GM23338 (cell line): Measurements from ENCODE around the gene RGS8. TPM values are rescaled to one million over a fixed set of nuclear protein-coding genes. Genes with fewer than 3 reads are reported as not detected.

Experiments used
- ATAC-seq: fragments of 200-7000 bp; cut with Tn5 transposase; 3 replicates; pipeline ENCODE4 v1.9.1; 2020
- DNase-seq: peaks from one replicate; pipeline ENCODE4 v3.0.0-alpha.2; 2015; ENCODE audit warnings: low spot score
- H2AFZ ChIP-seq: fragments of 200-600 bp; sonication (generic); 2 replicates; pipeline ENCODE4 v1.8.0; 2016; ENCODE audit warnings: antibody characterized with exemption, mild to moderate bottlenecking, moderate library complexity
- H3F3A ChIP-seq: fragments of 200-600 bp; sonication (generic); replicated peaks from 2 replicates; pipeline ENCODE4 v1.8.0; 2017; ENCODE audit warnings: antibody characterized with exemption, mixed run types, low read depth
- H3K27ac ChIP-seq: fragments of 200-600 bp; sonication (generic); 2 replicates; pipeline ENCODE4 v1.6.1; 2016; ENCODE audit warnings: low read depth
- H3K27me3 ChIP-seq: fragments of 200-600 bp; sonication (generic); 2 replicates; pipeline ENCODE4 v1.8.0; 2016; ENCODE audit warnings: mild to moderate bottlenecking, mixed run types, moderate library complexity; ENCODE audit not compliant: insufficient read depth
- H3K36me3 ChIP-seq: fragments of 200-600 bp; sonication (generic); 2 replicates; pipeline ENCODE4 v1.8.0; 2016; ENCODE audit warnings: mild to moderate bottlenecking; ENCODE audit not compliant: insufficient read depth
- H3K4me1 ChIP-seq: fragments of 200-600 bp; sonication (generic); 2 replicates; pipeline ENCODE4 v1.8.0; 2016; ENCODE audit warnings: mild to moderate bottlenecking, moderate library complexity; ENCODE audit not compliant: insufficient read depth
- H3K4me2 ChIP-seq: fragments of 200-600 bp; sonication (generic); 2 replicates; pipeline ENCODE4 v1.7.1; 2017; ENCODE audit warnings: mixed run types
- H3K4me3 ChIP-seq: fragments of 200-600 bp; sonication (generic); 2 replicates; pipeline ENCODE4 v1.6.1; 2016; ENCODE audit warnings: mixed run types
- H3K79me2 ChIP-seq: fragments of 200-600 bp; sonication (generic); replicated peaks from 2 replicates; pipeline ENCODE4 v1.8.0; 2017; ENCODE audit warnings: mild to moderate bottlenecking; ENCODE audit not compliant: insufficient read depth
- H3K9me2 ChIP-seq: fragments of 200-600 bp; sonication (generic); 2 replicates; pipeline ENCODE4 v1.8.0; 2017; ENCODE audit not compliant: insufficient read depth
- H4K20me1 ChIP-seq: fragments of 200-600 bp; sonication (generic); replicated peaks from 2 replicates; pipeline ENCODE4 v1.8.0; 2017; ENCODE audit warnings: mild to moderate bottlenecking; ENCODE audit not compliant: insufficient read depth
- H3K27ac Mint-ChIP-seq: 2 replicates; pipeline ENCODE4 v1.8.0; 2020; ENCODE audit warnings: inconsistent platforms, mild to moderate bottlenecking, moderate library complexity, mixed read lengths
- H3K27me3 Mint-ChIP-seq: 3 replicates; pipeline ENCODE4 v1.8.0; 2022; ENCODE audit warnings: low read depth, mild to moderate bottlenecking, moderate library complexity, mixed read lengths, inconsistent platforms; ENCODE audit not compliant: insufficient read depth, poor library complexity
- H3K36me3 Mint-ChIP-seq: 3 replicates; pipeline ENCODE4 v1.8.0; 2021; ENCODE audit warnings: low read depth, mild to moderate bottlenecking, inconsistent platforms, moderate library complexity, mixed read lengths
- H3K4me1 Mint-ChIP-seq: 3 replicates; pipeline ENCODE4 v1.8.0; 2020; ENCODE audit warnings: mild to moderate bottlenecking, inconsistent platforms, mixed read lengths
- H3K4me3 Mint-ChIP-seq: 3 replicates; pipeline ENCODE4 v1.8.0; 2021; ENCODE audit warnings: moderate library complexity, mild to moderate bottlenecking, inconsistent platforms, mixed read lengths
- H3K9me3 Mint-ChIP-seq: 3 replicates; pipeline ENCODE4 v1.8.0; 2020; ENCODE audit warnings: moderate library complexity, mild to moderate bottlenecking, inconsistent platforms, mixed read lengths
- CREB1 ChIP-seq: fragments of 250-450 bp; sonication (Bioruptor Pico); IDR thresholded peaks from 2 replicates; pipeline ENCODE4 v1.5.0; 2020; ENCODE audit warnings: low read depth, mild to moderate bottlenecking, moderate library complexity
- EZH2 ChIP-seq: fragments of 200-600 bp; sonication (generic); IDR thresholded peaks from one replicate; pipeline ENCODE4 v1.8.0; 2017; ENCODE audit warnings: antibody characterized with exemption, mild to moderate bottlenecking, low read depth; ENCODE audit not compliant: unreplicated experiment
- EZH2phosphoT487 ChIP-seq: fragments of 200-600 bp; sonication (generic); IDR thresholded peaks from one replicate; pipeline ENCODE4 v1.8.1; 2018; ENCODE audit warnings: antibody characterized with exemption; ENCODE audit not compliant: unreplicated experiment
- REST ChIP-seq: IDR thresholded peaks from one replicate; pipeline ENCODE4 v1.6.1; 2018; ENCODE audit warnings: antibody characterized with exemption; ENCODE audit not compliant: unreplicated experiment
- STAT1 ChIP-seq: IDR thresholded peaks from one replicate; pipeline ENCODE4 v1.6.1; 2016; ENCODE audit warnings: antibody characterized with exemption; ENCODE audit not compliant: unreplicated experiment
- polyA plus RNA-seq: library from polyadenylated mRNA; unstranded; fragments of >200 nt; fragmentation: Nextera tagmentation; extraction: Ambion mirVana; gene quantifications from 2 replicates; pipeline ENCODE4 v1.2.1, GENCODE V29; 2016
- total RNA-seq: library from RNA; depleted of rRNA; stranded (reverse); fragments of >200 nt; shearing (Covaris generic); gene quantifications from 2 replicates; pipeline ENCODE4 v1.2.3, GENCODE V29; 2014
- TF ChIP-seq, protein P1 (sequence below): IDR thresholded peaks from 2 replicates; pipeline ENCODE4 v1.6.1; 2016; ENCODE audit warnings: antibody characterized with exemption
- TF ChIP-seq, protein P2 (sequence below), 2 experiments: fragments of 200-600 bp in 1 of 2; sonication (generic) in 1 of 2; conservative IDR thresholded peaks; 2 replicates each; pipeline versions ENCODE4 v1.5.1 to v1.6.1; 2016 to 2017; ENCODE audit warnings: antibody characterized with exemption in 2 of 2, low read depth in 2 of 2, mild to moderate bottlenecking in 2 of 2, moderate library complexity in 1 of 2
- TF ChIP-seq, protein P3 (sequence below): fragments of 250-450 bp; sonication (Bioruptor Pico); IDR thresholded peaks from 2 replicates; pipeline ENCODE4 v1.5.0; 2020; ENCODE audit warnings: mild to moderate bottlenecking, moderate library complexity

Gene RGS8
- total and polyA plus RNA-seq, 2 experiments from 2014 or later, result 0.06 to 2.5 TPM

GRCh38 chr1:182650678-182651338 lies 33.6 kb downstream of the RGS8 start:
- Mint-ChIP-seq H3K27ac (no peak overlapping the region), H3K4me1 (no peaks in the 10 kb centered on the region), H3K9me3 (no peaks in the 10 kb centered on the region), H3K36me3 (no peaks in the 10 kb centered on the region), H3K4me3 (no peak overlapping the region), H3K27me3 (no peaks in the 10 kb centered on the region)
- H3K4me2 ChIP-seq, result no peak overlapping the region
- ATAC-seq, result no peak
- no peaks in the 10 kb centered on the region for H3K79me2 ChIP-seq
- H3F3A ChIP-seq, result no peaks in the 10 kb centered on the region
- TF ChIP-seq, protein P1, sequence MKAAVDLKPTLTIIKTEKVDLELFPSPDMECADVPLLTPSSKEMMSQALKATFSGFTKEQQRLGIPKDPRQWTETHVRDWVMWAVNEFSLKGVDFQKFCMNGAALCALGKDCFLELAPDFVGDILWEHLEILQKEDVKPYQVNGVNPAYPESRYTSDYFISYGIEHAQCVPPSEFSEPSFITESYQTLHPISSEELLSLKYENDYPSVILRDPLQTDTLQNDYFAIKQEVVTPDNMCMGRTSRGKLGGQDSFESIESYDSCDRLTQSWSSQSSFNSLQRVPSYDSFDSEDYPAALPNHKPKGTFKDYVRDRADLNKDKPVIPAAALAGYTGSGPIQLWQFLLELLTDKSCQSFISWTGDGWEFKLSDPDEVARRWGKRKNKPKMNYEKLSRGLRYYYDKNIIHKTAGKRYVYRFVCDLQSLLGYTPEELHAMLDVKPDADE, result no peak
- TF ChIP-seq EZH2 (no peak), CREB1 (CRISPR knock-in tag) (no peak), STAT1 (no peak), EZH2phosphoT487 (no peak), REST (no peak)
- TF ChIP-seq, protein P2, sequence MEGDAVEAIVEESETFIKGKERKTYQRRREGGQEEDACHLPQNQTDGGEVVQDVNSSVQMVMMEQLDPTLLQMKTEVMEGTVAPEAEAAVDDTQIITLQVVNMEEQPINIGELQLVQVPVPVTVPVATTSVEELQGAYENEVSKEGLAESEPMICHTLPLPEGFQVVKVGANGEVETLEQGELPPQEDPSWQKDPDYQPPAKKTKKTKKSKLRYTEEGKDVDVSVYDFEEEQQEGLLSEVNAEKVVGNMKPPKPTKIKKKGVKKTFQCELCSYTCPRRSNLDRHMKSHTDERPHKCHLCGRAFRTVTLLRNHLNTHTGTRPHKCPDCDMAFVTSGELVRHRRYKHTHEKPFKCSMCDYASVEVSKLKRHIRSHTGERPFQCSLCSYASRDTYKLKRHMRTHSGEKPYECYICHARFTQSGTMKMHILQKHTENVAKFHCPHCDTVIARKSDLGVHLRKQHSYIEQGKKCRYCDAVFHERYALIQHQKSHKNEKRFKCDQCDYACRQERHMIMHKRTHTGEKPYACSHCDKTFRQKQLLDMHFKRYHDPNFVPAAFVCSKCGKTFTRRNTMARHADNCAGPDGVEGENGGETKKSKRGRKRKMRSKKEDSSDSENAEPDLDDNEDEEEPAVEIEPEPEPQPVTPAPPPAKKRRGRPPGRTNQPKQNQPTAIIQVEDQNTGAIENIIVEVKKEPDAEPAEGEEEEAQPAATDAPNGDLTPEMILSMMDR (conservative IDR thresholded peaks at IDR 0.05; ENCODE audit: low read depth in 2 of 2), result no peak
- TF ChIP-seq, protein P3, sequence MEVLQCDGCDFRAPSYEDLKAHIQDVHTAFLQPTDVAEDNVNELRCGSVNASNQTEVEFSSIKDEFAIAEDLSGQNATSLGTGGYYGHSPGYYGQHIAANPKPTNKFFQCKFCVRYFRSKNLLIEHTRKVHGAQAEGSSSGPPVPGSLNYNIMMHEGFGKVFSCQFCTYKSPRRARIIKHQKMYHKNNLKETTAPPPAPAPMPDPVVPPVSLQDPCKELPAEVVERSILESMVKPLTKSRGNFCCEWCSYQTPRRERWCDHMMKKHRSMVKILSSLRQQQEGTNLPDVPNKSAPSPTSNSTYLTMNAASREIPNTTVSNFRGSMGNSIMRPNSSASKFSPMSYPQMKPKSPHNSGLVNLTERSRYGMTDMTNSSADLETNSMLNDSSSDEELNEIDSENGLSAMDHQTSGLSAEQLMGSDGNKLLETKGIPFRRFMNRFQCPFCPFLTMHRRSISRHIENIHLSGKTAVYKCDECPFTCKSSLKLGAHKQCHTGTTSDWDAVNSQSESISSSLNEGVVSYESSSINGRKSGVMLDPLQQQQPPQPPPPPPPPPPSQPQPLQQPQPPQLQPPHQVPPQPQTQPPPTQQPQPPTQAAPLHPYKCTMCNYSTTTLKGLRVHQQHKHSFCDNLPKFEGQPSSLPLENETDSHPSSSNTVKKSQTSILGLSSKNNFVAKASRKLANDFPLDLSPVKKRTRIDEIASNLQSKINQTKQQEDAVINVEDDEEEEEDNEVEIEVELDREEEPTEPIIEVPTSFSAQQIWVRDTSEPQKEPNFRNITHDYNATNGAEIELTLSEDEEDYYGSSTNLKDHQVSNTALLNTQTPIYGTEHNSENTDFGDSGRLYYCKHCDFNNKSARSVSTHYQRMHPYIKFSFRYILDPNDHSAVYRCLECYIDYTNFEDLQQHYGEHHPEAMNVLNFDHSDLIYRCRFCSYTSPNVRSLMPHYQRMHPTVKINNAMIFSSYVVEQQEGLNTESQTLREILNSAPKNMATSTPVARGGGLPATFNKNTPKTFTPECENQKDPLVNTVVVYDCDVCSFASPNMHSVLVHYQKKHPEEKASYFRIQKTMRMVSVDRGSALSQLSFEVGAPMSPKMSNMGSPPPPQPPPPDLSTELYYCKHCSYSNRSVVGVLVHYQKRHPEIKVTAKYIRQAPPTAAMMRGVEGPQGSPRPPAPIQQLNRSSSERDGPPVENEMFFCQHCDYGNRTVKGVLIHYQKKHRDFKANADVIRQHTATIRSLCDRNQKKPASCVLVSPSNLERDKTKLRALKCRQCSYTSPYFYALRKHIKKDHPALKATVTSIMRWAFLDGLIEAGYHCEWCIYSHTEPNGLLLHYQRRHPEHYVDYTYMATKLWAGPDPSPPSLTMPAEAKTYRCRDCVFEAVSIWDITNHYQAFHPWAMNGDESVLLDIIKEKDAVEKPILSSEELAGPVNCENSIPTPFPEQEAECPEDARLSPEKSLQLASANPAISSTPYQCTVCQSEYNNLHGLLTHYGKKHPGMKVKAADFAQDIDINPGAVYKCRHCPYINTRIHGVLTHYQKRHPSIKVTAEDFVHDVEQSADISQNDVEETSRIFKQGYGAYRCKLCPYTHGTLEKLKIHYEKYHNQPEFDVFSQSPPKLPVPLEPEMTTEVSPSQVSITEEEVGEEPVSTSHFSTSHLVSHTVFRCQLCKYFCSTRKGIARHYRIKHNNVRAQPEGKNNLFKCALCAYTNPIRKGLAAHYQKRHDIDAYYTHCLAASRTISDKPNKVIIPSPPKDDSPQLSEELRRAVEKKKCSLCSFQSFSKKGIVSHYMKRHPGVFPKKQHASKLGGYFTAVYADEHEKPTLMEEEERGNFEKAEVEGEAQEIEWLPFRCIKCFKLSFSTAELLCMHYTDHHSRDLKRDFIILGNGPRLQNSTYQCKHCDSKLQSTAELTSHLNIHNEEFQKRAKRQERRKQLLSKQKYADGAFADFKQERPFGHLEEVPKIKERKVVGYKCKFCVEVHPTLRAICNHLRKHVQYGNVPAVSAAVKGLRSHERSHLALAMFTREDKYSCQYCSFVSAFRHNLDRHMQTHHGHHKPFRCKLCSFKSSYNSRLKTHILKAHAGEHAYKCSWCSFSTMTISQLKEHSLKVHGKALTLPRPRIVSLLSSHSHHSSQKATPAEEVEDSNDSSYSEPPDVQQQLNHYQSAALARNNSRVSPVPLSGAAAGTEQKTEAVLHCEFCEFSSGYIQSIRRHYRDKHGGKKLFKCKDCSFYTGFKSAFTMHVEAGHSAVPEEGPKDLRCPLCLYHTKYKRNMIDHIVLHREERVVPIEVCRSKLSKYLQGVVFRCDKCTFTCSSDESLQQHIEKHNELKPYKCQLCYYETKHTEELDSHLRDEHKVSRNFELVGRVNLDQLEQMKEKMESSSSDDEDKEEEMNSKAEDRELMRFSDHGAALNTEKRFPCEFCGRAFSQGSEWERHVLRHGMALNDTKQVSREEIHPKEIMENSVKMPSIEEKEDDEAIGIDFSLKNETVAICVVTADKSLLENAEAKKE (CRISPR knock-in tag), result no peak
- no peak overlapping the region for H3K4me3 ChIP-seq
- H3K27me3 ChIP-seq, result no peaks in the 10 kb centered on the region
- H3K36me3 ChIP-seq, result no peaks in the 10 kb centered on the region
- H3K9me2 ChIP-seq, result peaks cover 6% of the 10 kb centered on the region; the same call in 1 of the 2 replicates
- no peak overlapping the region for H2AFZ ChIP-seq
- no peaks in the 10 kb centered on the region for H3K4me1 ChIP-seq
- DNase-seq, result no peak
- no peak overlapping the region for H3K27ac ChIP-seq
- H4K20me1 ChIP-seq, result no peaks in the 10 kb centered on the region
